HEK293 (cell line): Measurements from ENCODE around the gene PAX6.
A peak's percentile ranks its signal among the peaks of the same experiment; 100 is the strongest.

ENCODE experiments used
- CTCF ChIA-PET: fragments of 350-600 bp; formaldehyde crosslinking; extraction: SDS; loops from one replicate; lab custom pipeline; 2021; ENCODE audit warnings: antibody characterized with exemption; lab: Yijun Ruan, JAX
- POLR2A ChIA-PET: fragments of 300-600 bp; formaldehyde crosslinking; extraction: SDS; loops from one replicate; lab custom pipeline; 2020; ENCODE audit warnings: antibody characterized with exemption, inconsistent platforms; lab: Yijun Ruan, JAX
- H3K27ac ChIP-seq: fragments of 200-500 bp; sonication (Bioruptor generic); 2 replicates; pipeline ENCODE4 v1.5.1; 2014; ENCODE audit warnings: low read depth, low read length, control low read depth, inconsistent platforms; ENCODE audit errors: extremely low read depth
- H3K36me3 ChIP-seq, 2 experiments: fragments of 200-500 bp in 1 of 2; sonication (Bioruptor generic) in 1 of 2; 1 replicate in 1 of 2; 2 replicates in 1 of 2; pipeline ENCODE4 v1.5.1; 2014 to 2017; ENCODE audit warnings: inconsistent platforms in 2 of 2, low read length in 2 of 2; ENCODE audit not compliant: control insufficient read depth in 2 of 2, insufficient read depth in 1 of 2
- H3K4me1 ChIP-seq: fragments of 200-500 bp; sonication (Bioruptor generic); 2 replicates; pipeline ENCODE4 v1.5.1; 2014; ENCODE audit warnings: mild to moderate bottlenecking, low read length, inconsistent platforms; ENCODE audit not compliant: control insufficient read depth, insufficient read depth
- H3K4me3 ChIP-seq: 2 replicates; pipeline ENCODE4 v1.5.1; 2011; ENCODE audit warnings: low read depth, mild to moderate bottlenecking, control low read depth, low read length, moderate library complexity
- H3K9me3 ChIP-seq: fragments of 200-500 bp; sonication (Bioruptor generic); 2 replicates; pipeline ENCODE4 v1.5.1; 2014; ENCODE audit warnings: low read depth, low read length, inconsistent platforms; ENCODE audit not compliant: control insufficient read depth, insufficient read depth
- GLIS2 ChIP-seq: fragments of 450-650 bp; formaldehyde crosslinking; IDR thresholded peaks from 2 replicates; pipeline ENCODE4 v1.5.1; 2016; ENCODE audit warnings: missing biosample characterization, missing genetic modification characterization
- IKZF3 ChIP-seq: fragments of 450-650 bp; IDR thresholded peaks from 2 replicates; pipeline ENCODE4 v1.5.0; 2018; ENCODE audit warnings: missing biosample characterization, mild to moderate bottlenecking, missing genetic modification characterization, moderate library complexity
- KLF10 ChIP-seq: fragments of 450-650 bp; IDR thresholded peaks from 2 replicates; pipeline ENCODE4 v1.5.1; 2018; ENCODE audit warnings: missing biosample characterization, mild to moderate bottlenecking, missing genetic modification characterization
- SP7 ChIP-seq: fragments of 450-650 bp; formaldehyde crosslinking; IDR thresholded peaks from 2 replicates; pipeline ENCODE4 v1.5.1; 2016; ENCODE audit warnings: missing biosample characterization, missing genetic modification characterization
- YY1 ChIP-seq: fragments of 450-650 bp; formaldehyde crosslinking; IDR thresholded peaks from 2 replicates; pipeline ENCODE4 v1.5.1; 2018; ENCODE audit warnings: missing biosample characterization, missing genetic modification characterization
- ZBTB17 ChIP-seq: fragments of 450-650 bp; formaldehyde crosslinking; IDR thresholded peaks from 2 replicates; pipeline ENCODE4 v1.5.1; 2016; ENCODE audit warnings: missing biosample characterization, missing genetic modification characterization
- ZBTB8A ChIP-seq: fragments of 450-650 bp; formaldehyde crosslinking; IDR thresholded peaks from 2 replicates; pipeline ENCODE4 v1.5.1; 2016; ENCODE audit warnings: missing biosample characterization, missing genetic modification characterization
- ZFP41 ChIP-seq: fragments of 450-650 bp; formaldehyde crosslinking; IDR thresholded peaks from 2 replicates; pipeline ENCODE4 v1.5.1; 2016; ENCODE audit warnings: missing biosample characterization, missing genetic modification characterization, borderline replicate concordance
- ZNF274 ChIP-seq, 2 experiments: fragments of 200-500 bp in 1 of 2; fragments of 450-650 bp in 1 of 2; sonication (Bioruptor generic) in 1 of 2; formaldehyde crosslinking in 1 of 2; IDR thresholded peaks; 2 replicates each; pipeline versions ENCODE4 v1.5.1 to v1.6.1; 2014 to 2016; ENCODE audit warnings: borderline replicate concordance in 1 of 2, inconsistent platforms in 1 of 2, low read length in 1 of 2, missing biosample characterization in 1 of 2, missing genetic modification characterization in 1 of 2
- ZNF311 ChIP-seq: fragments of 450-650 bp; formaldehyde crosslinking; IDR thresholded peaks from 2 replicates; pipeline ENCODE4 v1.5.1; 2017; ENCODE audit warnings: missing biosample characterization, missing genetic modification characterization, borderline replicate concordance
- ZNF335 ChIP-seq: fragments of 450-650 bp; formaldehyde crosslinking; conservative IDR thresholded peaks from 2 replicates; pipeline ENCODE4 v1.5.1; 2016; ENCODE audit warnings: missing biosample characterization, missing genetic modification characterization
- ZNF341 ChIP-seq: fragments of 450-650 bp; formaldehyde crosslinking; IDR thresholded peaks from 2 replicates; pipeline ENCODE4; 2016; ENCODE audit warnings: low read depth, missing biosample characterization, missing genetic modification characterization
- ZNF48 ChIP-seq: fragments of 450-650 bp; formaldehyde crosslinking; IDR thresholded peaks from 2 replicates; pipeline ENCODE4 v1.5.1; 2016; ENCODE audit warnings: missing biosample characterization, missing genetic modification characterization
- ZNF529 ChIP-seq: fragments of 450-650 bp; formaldehyde crosslinking; IDR thresholded peaks from 2 replicates; pipeline ENCODE4 v1.5.1; 2017; ENCODE audit warnings: missing genetic modification characterization, missing biosample characterization; ENCODE audit not compliant: insufficient replicate concordance
- ZNF600 ChIP-seq: fragments of 450-650 bp; formaldehyde crosslinking; IDR thresholded peaks from 2 replicates; pipeline ENCODE4 v1.5.1; 2016; ENCODE audit warnings: missing biosample characterization, missing genetic modification characterization
- ZNF830 ChIP-seq: fragments of 450-650 bp; IDR thresholded peaks from 2 replicates; pipeline ENCODE4 v1.5.0; 2018; ENCODE audit warnings: missing biosample characterization, missing genetic modification characterization, low read depth, mild to moderate bottlenecking, moderate library complexity
- TF ChIP-seq, protein P1 (sequence below): sonication (generic); formaldehyde crosslinking; IDR thresholded peaks from 2 replicates; pipeline ENCODE4 v1.8.1; 2022; ENCODE audit warnings: mild to moderate bottlenecking, moderate library complexity, missing genetic modification reagents
- TF ChIP-seq, protein P2 (sequence below): fragments of 450-650 bp; formaldehyde crosslinking; IDR thresholded peaks from 2 replicates; pipeline ENCODE4 v1.5.1; 2016; ENCODE audit warnings: missing biosample characterization, missing genetic modification characterization
- TF ChIP-seq, protein P3 (sequence below): fragments of 450-650 bp; formaldehyde crosslinking; IDR thresholded peaks from 2 replicates; pipeline ENCODE4 v1.5.1; 2017; ENCODE audit warnings: missing biosample characterization, missing genetic modification characterization
- TF ChIP-seq, protein P4 (sequence below): fragments of 450-650 bp; formaldehyde crosslinking; conservative IDR thresholded peaks from 2 replicates; pipeline ENCODE4 v1.5.1; 2016; ENCODE audit warnings: low read depth, missing biosample characterization, missing genetic modification characterization
- TF ChIP-seq, protein P5 (sequence below): fragments of 450-650 bp; formaldehyde crosslinking; IDR thresholded peaks from 2 replicates; pipeline ENCODE4 v1.5.1; 2017; ENCODE audit warnings: missing biosample characterization, mild to moderate bottlenecking, missing genetic modification characterization, moderate library complexity
- TF ChIP-seq, protein P6 (sequence below): fragments of 450-650 bp; formaldehyde crosslinking; IDR thresholded peaks from 2 replicates; pipeline ENCODE4 v1.5.1; 2016; ENCODE audit warnings: missing biosample characterization, missing genetic modification characterization, low read depth

The PAX6 gene

DNA sequence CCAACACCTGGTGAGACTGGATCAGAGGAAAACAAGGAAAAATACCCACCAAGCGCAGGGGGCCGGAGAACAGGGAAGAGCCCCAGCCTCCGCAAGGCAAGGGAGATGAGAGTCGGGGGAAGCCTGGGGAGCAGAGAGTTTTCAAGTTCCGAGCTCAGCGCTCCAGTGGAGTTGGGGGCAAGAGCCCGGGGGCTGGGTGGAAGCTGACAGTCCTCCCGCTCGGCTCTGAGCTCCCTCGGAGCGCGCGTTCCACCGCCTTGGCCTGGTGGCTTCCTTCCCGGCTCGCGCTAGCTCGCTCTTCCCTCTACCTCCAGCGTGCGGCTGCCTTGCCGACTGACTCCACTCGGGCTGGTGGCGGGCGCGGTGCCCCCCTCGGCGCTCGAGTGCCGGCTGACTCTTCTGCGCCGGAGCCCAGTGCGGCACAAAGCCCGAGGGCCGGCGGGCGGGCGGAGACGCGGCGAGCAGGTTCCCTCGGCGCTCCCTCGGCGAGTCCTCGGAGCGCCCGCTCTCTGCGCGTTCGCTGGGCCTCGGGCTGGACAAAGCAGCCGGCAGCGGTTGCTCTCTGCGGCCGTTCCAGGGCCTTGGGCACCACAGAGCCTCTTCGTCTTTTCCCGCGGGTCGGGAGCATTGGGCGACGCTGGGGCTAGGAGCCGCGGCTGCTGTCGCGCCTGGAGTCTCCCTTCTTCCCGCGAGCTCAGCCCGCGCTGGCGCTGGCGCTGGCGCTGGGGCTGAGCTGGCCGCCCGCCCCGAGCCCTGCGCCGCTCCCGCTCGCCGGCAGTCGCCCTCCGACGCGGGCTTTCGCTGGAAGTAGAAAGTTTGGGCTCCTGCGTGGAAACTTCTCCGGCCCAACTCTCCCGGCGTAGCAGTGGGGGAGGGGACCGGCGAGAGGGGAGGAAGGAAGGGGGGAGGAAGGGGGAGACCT lies 1.0 kb downstream of the PAX6 start:
- no peaks in the 10 kb centered on the region for H3K9me3 ChIP-seq
- peak overlapping the region; percentile 93 for H3K27ac ChIP-seq
- peaks cover 0 to 25% of the 10 kb centered on the region in 2 experiments; a peak in 1 of 3 replicates for H3K36me3 ChIP-seq
- ChIA-PET POLR2A (interaction anchor here (1.4 kb wide), 1 partner anchor 19 kb away, joined by 4 read pairs; no protein-coding TSS in a partner anchor), CTCF (interaction anchor here (0.7 to 3.2 kb wide), 4 partner anchors 60 to 1489 kb away, joined by 3 to 13 read pairs (median 7); no protein-coding TSS in a partner anchor)
- H3K4me3 ChIP-seq: peak overlapping the region; percentile 84
- H3K4me1 ChIP-seq: no peaks in the 10 kb centered on the region
- TF ChIP-seq, protein P1, sequence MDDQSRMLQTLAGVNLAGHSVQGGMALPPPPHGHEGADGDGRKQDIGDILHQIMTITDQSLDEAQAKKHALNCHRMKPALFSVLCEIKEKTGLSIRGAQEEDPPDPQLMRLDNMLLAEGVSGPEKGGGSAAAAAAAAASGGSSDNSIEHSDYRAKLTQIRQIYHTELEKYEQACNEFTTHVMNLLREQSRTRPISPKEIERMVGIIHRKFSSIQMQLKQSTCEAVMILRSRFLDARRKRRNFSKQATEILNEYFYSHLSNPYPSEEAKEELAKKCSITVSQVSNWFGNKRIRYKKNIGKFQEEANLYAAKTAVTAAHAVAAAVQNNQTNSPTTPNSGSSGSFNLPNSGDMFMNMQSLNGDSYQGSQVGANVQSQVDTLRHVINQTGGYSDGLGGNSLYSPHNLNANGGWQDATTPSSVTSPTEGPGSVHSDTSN (CRISPR knock-in tag): peak; percentile 19; the same call in 1 of the 2 replicates
- TF ChIP-seq SP7 (tag by site-specific recombination) (no peak), ZNF830 (tag by site-specific recombination) (no peak), YY1 (tag by site-specific recombination) (no peak), ZNF529 (tag by site-specific recombination) (no peak), GLIS2 (peak; percentile 88), ZBTB17 (tag by site-specific recombination) (peak; percentile 88), ZNF311 (tag by site-specific recombination) (no peak), ZNF600 (tag by site-specific recombination) (no peak), ZNF48 (no peak), ZBTB8A (peak; percentile 58), IKZF3 (tag by site-specific recombination) (0 out of 2 replicates have a peak, but pooled peaks have one; percentile 13), KLF10 (no peak), ZNF335 (tag by site-specific recombination) (no peak), ZFP41 (tag by site-specific recombination) (no peak), ZNF274 (IDR thresholded peaks at IDR 0.05; ENCODE audit: low read length) (no peak), ZNF274 (tag by site-specific recombination; IDR thresholded peaks at IDR 0.05; ENCODE audit: borderline replicate concordance) (no peak), ZNF341 (peak; percentile 83)
- TF ChIP-seq, protein P2, sequence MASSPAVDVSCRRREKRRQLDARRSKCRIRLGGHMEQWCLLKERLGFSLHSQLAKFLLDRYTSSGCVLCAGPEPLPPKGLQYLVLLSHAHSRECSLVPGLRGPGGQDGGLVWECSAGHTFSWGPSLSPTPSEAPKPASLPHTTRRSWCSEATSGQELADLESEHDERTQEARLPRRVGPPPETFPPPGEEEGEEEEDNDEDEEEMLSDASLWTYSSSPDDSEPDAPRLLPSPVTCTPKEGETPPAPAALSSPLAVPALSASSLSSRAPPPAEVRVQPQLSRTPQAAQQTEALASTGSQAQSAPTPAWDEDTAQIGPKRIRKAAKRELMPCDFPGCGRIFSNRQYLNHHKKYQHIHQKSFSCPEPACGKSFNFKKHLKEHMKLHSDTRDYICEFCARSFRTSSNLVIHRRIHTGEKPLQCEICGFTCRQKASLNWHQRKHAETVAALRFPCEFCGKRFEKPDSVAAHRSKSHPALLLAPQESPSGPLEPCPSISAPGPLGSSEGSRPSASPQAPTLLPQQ (tag by site-specific recombination): no peak
- TF ChIP-seq, protein P3, sequence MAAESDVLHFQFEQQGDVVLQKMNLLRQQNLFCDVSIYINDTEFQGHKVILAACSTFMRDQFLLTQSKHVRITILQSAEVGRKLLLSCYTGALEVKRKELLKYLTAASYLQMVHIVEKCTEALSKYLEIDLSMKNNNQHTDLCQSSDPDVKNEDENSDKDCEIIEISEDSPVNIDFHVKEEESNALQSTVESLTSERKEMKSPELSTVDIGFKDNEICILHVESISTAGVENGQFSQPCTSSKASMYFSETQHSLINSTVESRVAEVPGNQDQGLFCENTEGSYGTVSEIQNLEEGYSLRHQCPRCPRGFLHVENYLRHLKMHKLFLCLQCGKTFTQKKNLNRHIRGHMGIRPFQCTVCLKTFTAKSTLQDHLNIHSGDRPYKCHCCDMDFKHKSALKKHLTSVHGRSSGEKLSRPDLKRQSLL: peak; percentile 22; the same call in 1 of the 2 replicates
- TF ChIP-seq, protein P4, sequence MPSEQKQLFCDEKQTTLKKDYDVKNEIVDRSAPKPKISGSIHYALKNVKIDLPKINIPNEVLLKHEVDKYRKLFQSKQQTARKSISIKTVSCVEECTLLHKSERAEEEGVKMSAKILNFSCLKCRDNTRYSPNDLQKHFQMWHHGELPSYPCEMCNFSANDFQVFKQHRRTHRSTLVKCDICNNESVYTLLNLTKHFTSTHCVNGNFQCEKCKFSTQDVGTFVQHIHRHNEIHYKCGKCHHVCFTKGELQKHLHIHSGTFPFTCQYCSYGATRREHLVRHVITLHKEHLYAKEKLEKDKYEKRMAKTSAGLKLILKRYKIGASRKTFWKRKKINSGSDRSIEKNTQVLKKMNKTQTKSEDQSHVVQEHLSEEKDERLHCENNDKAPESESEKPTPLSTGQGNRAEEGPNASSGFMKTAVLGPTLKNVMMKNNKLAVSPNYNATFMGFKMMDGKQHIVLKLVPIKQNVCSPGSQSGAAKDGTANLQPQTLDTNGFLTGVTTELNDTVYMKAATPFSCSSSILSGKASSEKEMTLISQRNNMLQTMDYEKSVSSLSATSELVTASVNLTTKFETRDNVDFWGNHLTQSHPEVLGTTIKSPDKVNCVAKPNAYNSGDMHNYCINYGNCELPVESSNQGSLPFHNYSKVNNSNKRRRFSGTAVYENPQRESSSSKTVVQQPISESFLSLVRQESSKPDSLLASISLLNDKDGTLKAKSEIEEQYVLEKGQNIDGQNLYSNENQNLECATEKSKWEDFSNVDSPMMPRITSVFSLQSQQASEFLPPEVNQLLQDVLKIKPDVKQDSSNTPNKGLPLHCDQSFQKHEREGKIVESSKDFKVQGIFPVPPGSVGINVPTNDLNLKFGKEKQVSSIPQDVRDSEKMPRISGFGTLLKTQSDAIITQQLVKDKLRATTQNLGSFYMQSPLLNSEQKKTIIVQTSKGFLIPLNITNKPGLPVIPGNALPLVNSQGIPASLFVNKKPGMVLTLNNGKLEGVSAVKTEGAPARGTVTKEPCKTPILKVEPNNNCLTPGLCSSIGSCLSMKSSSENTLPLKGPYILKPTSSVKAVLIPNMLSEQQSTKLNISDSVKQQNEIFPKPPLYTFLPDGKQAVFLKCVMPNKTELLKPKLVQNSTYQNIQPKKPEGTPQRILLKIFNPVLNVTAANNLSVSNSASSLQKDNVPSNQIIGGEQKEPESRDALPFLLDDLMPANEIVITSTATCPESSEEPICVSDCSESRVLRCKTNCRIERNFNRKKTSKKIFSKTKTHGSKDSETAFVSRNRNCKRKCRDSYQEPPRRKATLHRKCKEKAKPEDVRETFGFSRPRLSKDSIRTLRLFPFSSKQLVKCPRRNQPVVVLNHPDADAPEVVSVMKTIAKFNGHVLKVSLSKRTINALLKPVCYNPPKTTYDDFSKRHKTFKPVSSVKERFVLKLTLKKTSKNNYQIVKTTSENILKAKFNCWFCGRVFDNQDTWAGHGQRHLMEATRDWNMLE: no peak
- TF ChIP-seq, protein P5, sequence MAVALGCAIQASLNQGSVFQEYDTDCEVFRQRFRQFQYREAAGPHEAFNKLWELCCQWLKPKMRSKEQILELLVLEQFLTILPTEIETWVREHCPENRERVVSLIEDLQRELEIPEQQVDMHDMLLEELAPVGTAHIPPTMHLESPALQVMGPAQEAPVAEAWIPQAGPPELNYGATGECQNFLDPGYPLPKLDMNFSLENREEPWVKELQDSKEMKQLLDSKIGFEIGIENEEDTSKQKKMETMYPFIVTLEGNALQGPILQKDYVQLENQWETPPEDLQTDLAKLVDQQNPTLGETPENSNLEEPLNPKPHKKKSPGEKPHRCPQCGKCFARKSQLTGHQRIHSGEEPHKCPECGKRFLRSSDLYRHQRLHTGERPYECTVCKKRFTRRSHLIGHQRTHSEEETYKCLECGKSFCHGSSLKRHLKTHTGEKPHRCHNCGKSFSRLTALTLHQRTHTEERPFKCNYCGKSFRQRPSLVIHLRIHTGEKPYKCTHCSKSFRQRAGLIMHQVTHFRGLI (tag by site-specific recombination): no peak
- TF ChIP-seq, protein P6, sequence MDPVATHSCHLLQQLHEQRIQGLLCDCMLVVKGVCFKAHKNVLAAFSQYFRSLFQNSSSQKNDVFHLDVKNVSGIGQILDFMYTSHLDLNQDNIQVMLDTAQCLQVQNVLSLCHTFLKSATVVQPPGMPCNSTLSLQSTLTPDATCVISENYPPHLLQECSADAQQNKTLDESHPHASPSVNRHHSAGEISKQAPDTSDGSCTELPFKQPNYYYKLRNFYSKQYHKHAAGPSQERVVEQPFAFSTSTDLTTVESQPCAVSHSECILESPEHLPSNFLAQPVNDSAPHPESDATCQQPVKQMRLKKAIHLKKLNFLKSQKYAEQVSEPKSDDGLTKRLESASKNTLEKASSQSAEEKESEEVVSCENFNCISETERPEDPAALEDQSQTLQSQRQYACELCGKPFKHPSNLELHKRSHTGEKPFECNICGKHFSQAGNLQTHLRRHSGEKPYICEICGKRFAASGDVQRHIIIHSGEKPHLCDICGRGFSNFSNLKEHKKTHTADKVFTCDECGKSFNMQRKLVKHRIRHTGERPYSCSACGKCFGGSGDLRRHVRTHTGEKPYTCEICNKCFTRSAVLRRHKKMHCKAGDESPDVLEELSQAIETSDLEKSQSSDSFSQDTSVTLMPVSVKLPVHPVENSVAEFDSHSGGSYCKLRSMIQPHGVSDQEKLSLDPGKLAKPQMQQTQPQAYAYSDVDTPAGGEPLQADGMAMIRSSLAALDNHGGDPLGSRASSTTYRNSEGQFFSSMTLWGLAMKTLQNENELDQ (tag by site-specific recombination): no peak
